Pancreas (tissue), 10 donors: ENCODE data around the gene BPIFB6. TPM values are rescaled to one million over a fixed set of nuclear protein-coding genes. Genes with fewer than 3 reads are reported as not detected.

Experiments
- ATAC-seq, 4 donors: fragments of 200-7000 bp; cut with Tn5 transposase; one replicate each; pipeline versions ENCODE4 v1.8.0 to v1.9.1; 2020; ENCODE audit warnings: mild to moderate bottlenecking in 4 of 4, moderate library complexity in 4 of 4
- DNase-seq, 6 donors: peaks; one replicate each; pipeline ENCODE4 v3.0.0-alpha.2; 2020
- FAIRE-seq: peaks from 2 replicates; lab custom pipeline; 2012; peaks lifted over from hg19 to GRCh38; lab: Jason Lieb, UNC
- H3K27ac ChIP-seq, 4 donors: fragments of 200-600 bp; sonication (generic); 1 replicate in 3 of 4; 2 replicates in 1 of 4; pipeline versions ENCODE4 v1.5.0 to v1.8.0; 2020
- H3K27me3 ChIP-seq, 4 donors: fragments of 200-600 bp; one replicate each; pipeline ENCODE4 v1.8.0; 2021
- H3K36me3 ChIP-seq, 3 donors: fragments of 200-600 bp; sonication (generic) in 1 of 3; one replicate each; pipeline versions ENCODE4 v1.5.0 to v1.8.0; 2020 to 2021
- H3K4me1 ChIP-seq, 3 donors: fragments of 200-600 bp; one replicate each; pipeline ENCODE4 v1.8.0; 2021
- H3K4me3 ChIP-seq, 4 donors: fragments of 200-600 bp; sonication (generic) in 2 of 4; one replicate each; pipeline versions ENCODE4 v1.5.0 to v1.8.0; 2020 to 2021
- H3K9me3 ChIP-seq, 4 donors: fragments of 200-600 bp; one replicate each; pipeline ENCODE4 v1.8.0; 2021
- WGBS, 2 donors: extraction: QIAGEN DNeasy Blood & Tissue Kit; methylation state at CpG; one replicate each; pipeline ENCODE4 v1.1.7; 2013; 5-methylcytosine and 5-hydroxymethylcytosine counted together
- intact Hi-C, 3 donors: fragments of 100-400 bp; cut with DNase I; formaldehyde crosslinking; loops; one replicate each; pipeline versions ENCODE4 v1.11.1 to v1.14.2; 2022
- polyA plus RNA-seq, 2 donors: library from polyadenylated mRNA; stranded (reverse); fragments of 200-250 nt; gene quantifications; one replicate each; pipeline ENCODE4 v1.2.3, GENCODE V29; 2013
- total RNA-seq, 6 donors: library from RNA; stranded (reverse); fragmentation: NEBNext Ultra II Directional in 4 of 6; extraction: Animal tissue kit (Norgen Biotek cat#: 25700) in 4 of 6; gene quantifications; one replicate each; pipeline versions ENCODE4 v1.2.1 to v1.2.4, GENCODE V29; 2021 to 2023
- TF ChIP-seq, protein P1 (sequence below), 4 donors: fragments of 200-600 bp; sonication (generic) in 3 of 4; IDR thresholded peaks; one replicate each; pipeline versions ENCODE4 v1.5.0 to v1.8.0; 2021; ENCODE audit warnings: antibody characterized with exemption in 4 of 4
- donor health status: healthy with polysubstance abuse.
- donor health status: DM: no; HTN: no; CAD: no; lungs with moderate emphysema.
- donor health status: DM: no; HTN: no; CAD: no.
- donor health status: control.
- donor health status: control.
- donor health status: Bipolar disorder and iron deficiency.
- donor health status: DM: yes; HTN: yes; CAD: no.
- donor health status: DM: no; HTN: no; CAD: no.
- donor health status: DM: no; HTN: no; CAD: no.
- donor health status: DM: yes; HTN: yes; CAD: no.

The BPIFB6 gene
- total and polyA plus RNA-seq, 8 donors, result not detected

DNA sequence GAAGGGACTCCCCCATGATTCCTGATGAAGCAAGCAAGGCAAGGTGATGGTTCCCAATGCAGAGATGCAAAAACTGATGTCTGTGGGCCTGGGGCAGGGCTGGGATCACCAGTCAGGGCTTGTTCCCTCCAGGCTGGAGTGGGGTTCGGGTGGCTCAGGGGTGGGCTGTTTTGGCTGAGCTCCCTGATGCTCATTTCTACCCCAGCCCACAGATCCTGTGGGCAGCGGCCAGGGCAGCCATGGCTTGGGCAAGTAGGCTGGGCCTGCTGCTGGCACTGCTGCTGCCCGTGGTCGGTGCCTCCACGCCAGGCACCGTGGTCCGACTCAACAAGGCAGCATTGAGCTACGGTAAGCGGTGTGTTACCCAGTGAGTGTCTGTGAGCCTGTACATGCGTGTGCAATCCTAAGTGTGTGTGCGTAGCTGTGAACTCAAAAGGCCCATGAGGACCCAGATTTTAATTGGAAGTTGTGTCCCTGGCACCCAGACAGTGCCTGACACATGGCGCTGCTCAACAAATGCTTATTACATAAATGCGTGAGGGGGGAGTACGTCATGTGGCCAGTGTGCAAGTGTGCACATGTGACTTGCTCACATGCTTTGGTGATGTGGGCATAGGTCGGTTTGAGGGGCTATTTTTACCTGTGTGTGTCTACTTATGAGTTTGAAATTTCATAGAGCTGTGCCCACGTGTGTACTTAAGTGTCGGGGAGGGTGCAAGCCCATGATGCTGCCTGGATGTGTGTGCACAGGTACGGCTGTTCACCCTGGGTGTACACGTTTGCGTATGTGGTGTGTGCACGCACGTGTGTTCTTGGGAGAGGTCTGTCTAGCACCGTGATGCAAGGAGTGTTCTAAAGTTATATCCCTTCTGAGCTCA, 22.9 kb upstream of the BPIFB6 start:
- TF ChIP-seq, protein P1, sequence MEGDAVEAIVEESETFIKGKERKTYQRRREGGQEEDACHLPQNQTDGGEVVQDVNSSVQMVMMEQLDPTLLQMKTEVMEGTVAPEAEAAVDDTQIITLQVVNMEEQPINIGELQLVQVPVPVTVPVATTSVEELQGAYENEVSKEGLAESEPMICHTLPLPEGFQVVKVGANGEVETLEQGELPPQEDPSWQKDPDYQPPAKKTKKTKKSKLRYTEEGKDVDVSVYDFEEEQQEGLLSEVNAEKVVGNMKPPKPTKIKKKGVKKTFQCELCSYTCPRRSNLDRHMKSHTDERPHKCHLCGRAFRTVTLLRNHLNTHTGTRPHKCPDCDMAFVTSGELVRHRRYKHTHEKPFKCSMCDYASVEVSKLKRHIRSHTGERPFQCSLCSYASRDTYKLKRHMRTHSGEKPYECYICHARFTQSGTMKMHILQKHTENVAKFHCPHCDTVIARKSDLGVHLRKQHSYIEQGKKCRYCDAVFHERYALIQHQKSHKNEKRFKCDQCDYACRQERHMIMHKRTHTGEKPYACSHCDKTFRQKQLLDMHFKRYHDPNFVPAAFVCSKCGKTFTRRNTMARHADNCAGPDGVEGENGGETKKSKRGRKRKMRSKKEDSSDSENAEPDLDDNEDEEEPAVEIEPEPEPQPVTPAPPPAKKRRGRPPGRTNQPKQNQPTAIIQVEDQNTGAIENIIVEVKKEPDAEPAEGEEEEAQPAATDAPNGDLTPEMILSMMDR (IDR thresholded peaks at IDR 0.05), result no peak
- Histone ChIP-seq H3K27ac (no peak overlapping the region), H3K4me3 (no peak overlapping the region), H3K27me3 (peaks cover 0 to 4% (median 0%) of the 10 kb centered on the region in 4 donors), H3K4me1 (no peaks in the 10 kb centered on the region), H3K9me3 (no peaks in the 10 kb centered on the region), H3K36me3 (no peaks in the 10 kb centered on the region)
- FAIRE-seq (no peak), DNase-seq (no peak), ATAC-seq (no peak)
- intact Hi-C loops, result no loop called here
- WGBS, 2 donors, result 69 to 78% methylated on average over 23 of the region's 23 CpGs

GRCh38 chr20:33009214-33010132, 22.0 kb upstream of the BPIFB6 start:
- FAIRE-seq (no peak), ATAC-seq (peak in 1 of 4 donors; percentile 34), DNase-seq (no peak)
- H3K4me1 ChIP-seq, result no peaks in the 10 kb centered on the region
- H3K36me3 ChIP-seq, result no peaks in the 10 kb centered on the region
- intact Hi-C loops, result no loop called here
- H3K9me3 ChIP-seq, result no peaks in the 10 kb centered on the region
- no peak overlapping the region for H3K4me3 ChIP-seq
- no peak overlapping the region for H3K27ac ChIP-seq
- 35 to 37% methylated on average over 19 of the region's 19 CpGs for WGBS, 2 donors
- peaks cover 0 to 4% (median 0%) of the 10 kb centered on the region in 4 donors for H3K27me3 ChIP-seq
- TF ChIP-seq, protein P1 (IDR thresholded peaks at IDR 0.05), result no peak

- no peak for ATAC-seq
- Histone ChIP-seq H3K9me3 (no peaks in the 10 kb centered on the region), H3K27ac (no peak overlapping the region), H3K4me3 (no peak overlapping the region), H3K27me3 (peaks cover 0 to 4% (median 0%) of the 10 kb centered on the region in 4 donors), H3K36me3 (no peaks in the 10 kb centered on the region), H3K4me1 (no peaks in the 10 kb centered on the region)
- no peak for DNase-seq
- TF ChIP-seq, protein P1 (IDR thresholded peaks at IDR 0.05), result no peak
- intact Hi-C loops, result no loop called here
- WGBS, 2 donors, result 46% methylated on average over 5 of the region's 5 CpGs
- FAIRE-seq, result no peak
Observed at GRCh38 chr20:33010133-33010504, 21.3 kb upstream of the BPIFB6 start.

DNA sequence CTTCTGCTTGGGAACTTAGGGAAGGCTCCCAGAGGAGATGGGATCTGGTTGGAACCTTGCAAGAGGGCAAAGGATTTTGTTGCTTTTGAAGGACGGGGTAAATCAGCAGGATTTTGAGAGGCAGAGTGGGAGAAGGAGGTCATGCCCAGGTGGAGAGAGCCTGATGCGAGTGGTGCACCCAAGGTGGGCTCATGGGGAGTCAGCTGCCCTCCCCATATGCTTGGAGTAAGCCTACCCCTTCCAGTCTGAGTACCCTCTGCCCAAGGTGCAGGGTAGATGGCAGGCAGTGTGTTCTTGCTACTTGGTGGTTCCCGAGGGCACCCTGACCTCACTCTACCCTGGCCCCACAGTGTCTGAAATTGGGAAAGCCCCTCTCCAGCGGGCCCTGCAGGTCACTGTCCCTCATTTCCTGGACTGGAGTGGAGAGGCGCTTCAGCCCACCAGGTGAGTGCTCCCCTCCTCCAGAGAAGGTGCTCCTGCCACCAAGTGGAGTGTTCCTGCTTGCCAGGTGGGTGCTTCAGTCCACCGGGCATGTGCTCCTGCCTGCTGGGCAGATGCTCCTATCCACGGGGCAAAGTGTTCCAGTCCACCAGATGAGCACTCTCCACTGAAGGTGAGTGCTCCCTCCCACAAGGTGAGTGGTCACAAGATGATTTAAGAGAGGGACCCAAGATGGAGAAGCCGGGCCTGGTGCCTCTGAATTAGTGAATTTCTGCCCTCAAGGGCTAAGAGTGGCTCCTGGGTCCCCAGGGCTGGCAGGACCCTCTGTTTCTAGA, 20.6 kb upstream of the BPIFB6 start:
- ATAC-seq (no peak), DNase-seq (no peak), FAIRE-seq (no peak)
- H3K4me3 ChIP-seq, result no peak overlapping the region
- H3K4me1 ChIP-seq, result no peaks in the 10 kb centered on the region
- H3K27ac ChIP-seq, result no peak overlapping the region
- intact Hi-C loops, result no loop called here
- no peaks in the 10 kb centered on the region for H3K9me3 ChIP-seq
- H3K27me3 ChIP-seq, result peaks cover 0 to 4% (median 0%) of the 10 kb centered on the region in 4 donors
- 59 to 65% methylated on average over 8 of the region's 8 CpGs for WGBS, 2 donors
- TF ChIP-seq, protein P1 (IDR thresholded peaks at IDR 0.05), result no peak
- no peaks in the 10 kb centered on the region for H3K36me3 ChIP-seq
